ENCODE data around the gene NUP210. TPM values are rescaled to one million over a fixed set of nuclear protein-coding genes. Genes with fewer than 3 reads are reported as not detected.

Gene NUP210
- total RNA-seq, 4 donors from 2014 or later = 1.7 to 3.6 (median 2.7) TPM

- in situ Hi-C loops (cut with MboI; ENCODE audit: low sequenced_read_pairs in 4 of 4) (no loop called here), intact Hi-C loops (cut with DNase I; ENCODE audit: low total_unique reads) (no loop called here)
- ATAC-seq (no peak), DNase-seq (no peak)
- Histone ChIP-seq H3K9me3 (no peaks in the 10 kb centered on the region), H3K27me3 (no peaks in the 10 kb centered on the region), H3K4me1 (peaks cover 0 to 15% of the 10 kb centered on the region in 2 donors), H3K36me3 (no peaks in the 10 kb centered on the region), H3K27ac (no peak overlapping the region), H3K4me3 (no peak overlapping the region)
- TF ChIP-seq POLR2A (IDR thresholded peaks at IDR 0.05) = no peak
- TF ChIP-seq, protein P1, sequence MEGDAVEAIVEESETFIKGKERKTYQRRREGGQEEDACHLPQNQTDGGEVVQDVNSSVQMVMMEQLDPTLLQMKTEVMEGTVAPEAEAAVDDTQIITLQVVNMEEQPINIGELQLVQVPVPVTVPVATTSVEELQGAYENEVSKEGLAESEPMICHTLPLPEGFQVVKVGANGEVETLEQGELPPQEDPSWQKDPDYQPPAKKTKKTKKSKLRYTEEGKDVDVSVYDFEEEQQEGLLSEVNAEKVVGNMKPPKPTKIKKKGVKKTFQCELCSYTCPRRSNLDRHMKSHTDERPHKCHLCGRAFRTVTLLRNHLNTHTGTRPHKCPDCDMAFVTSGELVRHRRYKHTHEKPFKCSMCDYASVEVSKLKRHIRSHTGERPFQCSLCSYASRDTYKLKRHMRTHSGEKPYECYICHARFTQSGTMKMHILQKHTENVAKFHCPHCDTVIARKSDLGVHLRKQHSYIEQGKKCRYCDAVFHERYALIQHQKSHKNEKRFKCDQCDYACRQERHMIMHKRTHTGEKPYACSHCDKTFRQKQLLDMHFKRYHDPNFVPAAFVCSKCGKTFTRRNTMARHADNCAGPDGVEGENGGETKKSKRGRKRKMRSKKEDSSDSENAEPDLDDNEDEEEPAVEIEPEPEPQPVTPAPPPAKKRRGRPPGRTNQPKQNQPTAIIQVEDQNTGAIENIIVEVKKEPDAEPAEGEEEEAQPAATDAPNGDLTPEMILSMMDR (IDR thresholded peaks at IDR 0.05 in 4 of 5, conservative IDR thresholded peaks at IDR 0.05 in 1 of 5) = no peak
These were observed 2.8 kb downstream of the NUP210 start for GRCh38 chr3:13417166-13417947.

- intact Hi-C loops (cut with DNase I; ENCODE audit: low total_unique reads) (no loop called here), in situ Hi-C loops (cut with MboI; ENCODE audit: low sequenced_read_pairs in 4 of 4) (no loop called here)
- no peak for TF ChIP-seq POLR2A (IDR thresholded peaks at IDR 0.05)
- TF ChIP-seq, protein P1 (IDR thresholded peaks at IDR 0.05 in 4 of 5, conservative IDR thresholded peaks at IDR 0.05 in 1 of 5) = no peak
- no peaks in the 10 kb centered on the region for H3K9me3 ChIP-seq
- ATAC-seq (no peak), DNase-seq (no peak)
- no peaks in the 10 kb centered on the region for H3K36me3 ChIP-seq
- peaks cover 0 to 15% of the 10 kb centered on the region in 2 donors for H3K4me1 ChIP-seq
- no peak overlapping the region for H3K27ac ChIP-seq
- H3K4me3 ChIP-seq = no peak overlapping the region
- no peaks in the 10 kb centered on the region for H3K27me3 ChIP-seq
These were observed 3.9 kb downstream of the NUP210 start for GRCh38 chr3:13415997-13416793.

GRCh38 chr3:13415236-13415986, 4.7 kb downstream of the NUP210 start:
- intact Hi-C loops (cut with DNase I; ENCODE audit: low total_unique reads) = no loop called here
- H3K27ac ChIP-seq = no peak overlapping the region
- TF ChIP-seq, protein P1 (IDR thresholded peaks at IDR 0.05 in 4 of 5, conservative IDR thresholded peaks at IDR 0.05 in 1 of 5) = no peak
- TF ChIP-seq POLR2A (IDR thresholded peaks at IDR 0.05) = no peak

DNA sequence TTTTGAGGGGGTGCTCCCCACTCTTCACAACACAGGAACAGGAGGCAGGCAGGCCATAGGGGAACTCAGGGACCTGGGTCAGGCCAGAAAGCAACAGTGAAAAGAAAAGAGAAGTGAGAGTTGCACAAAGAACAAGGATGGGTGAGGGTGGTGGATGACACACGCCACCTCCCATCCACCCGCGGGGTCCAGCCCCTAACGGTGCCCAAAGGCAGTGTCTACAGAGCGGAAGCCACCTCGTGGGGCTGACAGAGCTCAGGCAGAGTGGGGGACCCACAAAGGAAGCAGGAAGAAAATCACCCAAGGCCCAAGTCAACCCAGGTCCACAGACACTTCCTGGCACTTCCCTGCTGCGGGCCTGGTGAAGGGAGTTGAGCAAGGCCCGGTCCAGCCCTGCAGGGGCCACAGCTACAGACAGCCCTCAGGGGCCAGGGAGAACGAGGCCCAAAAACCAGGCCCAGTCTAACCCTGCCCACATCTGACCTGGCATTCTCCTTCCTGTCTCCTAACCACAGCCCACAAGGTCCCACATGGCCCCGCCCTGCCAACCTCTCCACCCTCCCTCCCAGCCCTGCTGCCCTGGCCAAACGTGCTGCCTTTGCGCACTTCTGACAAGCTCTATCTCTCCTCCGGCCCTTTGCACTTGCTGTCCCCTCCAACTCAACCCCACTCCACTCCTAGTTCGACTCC, 5.9 kb downstream of the NUP210 start:
- no peak for ATAC-seq
- TF ChIP-seq, protein P1 (IDR thresholded peaks at IDR 0.05 in 4 of 5, conservative IDR thresholded peaks at IDR 0.05 in 1 of 5) = no peak
- no peak for TF ChIP-seq POLR2A (IDR thresholded peaks at IDR 0.05)
- H3K27ac ChIP-seq = no peak overlapping the region
- DNase-seq = no peak
- H3K9me3 ChIP-seq = no peaks in the 10 kb centered on the region
- no peaks in the 10 kb centered on the region for H3K36me3 ChIP-seq
- H3K4me1 ChIP-seq = peaks cover 0 to 10% of the 10 kb centered on the region in 2 donors
- in situ Hi-C loops (cut with MboI; ENCODE audit: low sequenced_read_pairs in 4 of 4) = no loop called here
- H3K27me3 ChIP-seq = no peaks in the 10 kb centered on the region
- H3K4me3 ChIP-seq = no peak overlapping the region
- intact Hi-C loops (cut with DNase I; ENCODE audit: low total_unique reads) = no loop called here

More at GRCh38 chr3:13415236-13415986, 4.7 kb downstream of the NUP210 start:
- Histone ChIP-seq H3K4me1 (peaks cover 0 to 15% of the 10 kb centered on the region in 2 donors), H3K9me3 (no peaks in the 10 kb centered on the region), H3K36me3 (no peaks in the 10 kb centered on the region), H3K27me3 (no peaks in the 10 kb centered on the region), H3K4me3 (no peak overlapping the region)
- in situ Hi-C loops (cut with MboI; ENCODE audit: low sequenced_read_pairs in 4 of 4) = no loop called here
- ATAC-seq (no peak), DNase-seq (no peak)
